Fibroblast of villous mesenchyme (primary cell): ENCODE data around the gene CHRDL2. TPM values are rescaled to one million over a fixed set of nuclear protein-coding genes. Genes with fewer than 3 reads are reported as not detected.
"Not testable (repeated sequence)": the region's sequence is repeated elsewhere in the genome, so short reads cannot be mapped to it uniquely, and the experiment has no call there.

Experiments used
- DNase-seq: peaks from one replicate; pipeline ENCODE4 v3.0.0-alpha.2; 2010; ENCODE audit warnings: low read depth
- H3K4me3 ChIP-seq: 2 replicates; pipeline ENCODE4 v1.5.1; 2011; ENCODE audit warnings: low read depth, mild to moderate bottlenecking, low read length
- total RNA-seq: library from RNA; depleted of rRNA; stranded (reverse); fragments of >200 nt; gene quantifications from 2 replicates; pipeline ENCODE4 v1.2.3, GENCODE V29; 2012
- TF ChIP-seq, protein P1 (sequence below): IDR thresholded peaks from 2 replicates; pipeline ENCODE4 v1.5.1; 2012; ENCODE audit warnings: low read depth, mild to moderate bottlenecking, low read length; ENCODE audit not compliant: insufficient read depth

CHRDL2 gene
- total RNA-seq, 1 donor = not detected

DNA sequence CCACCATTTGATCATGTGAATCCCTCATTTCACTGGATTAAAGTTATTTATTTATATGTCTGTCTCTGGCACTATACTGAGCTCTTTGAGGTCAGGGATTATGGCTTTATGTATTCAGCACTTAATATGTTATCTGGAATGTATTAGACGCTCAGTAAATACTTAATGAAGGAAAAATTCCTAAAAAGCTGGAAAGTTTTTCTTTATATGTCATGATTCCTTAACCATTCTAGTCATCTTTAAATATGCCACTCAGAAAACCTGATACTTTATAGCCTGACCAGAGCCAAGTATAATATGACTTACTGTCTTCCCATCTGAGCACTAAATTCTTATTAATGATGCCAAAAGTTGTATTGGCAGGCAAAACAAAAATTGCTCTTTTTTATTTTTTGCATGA is 44.5 kb upstream of the CHRDL2 start:
- TF ChIP-seq, protein P1, sequence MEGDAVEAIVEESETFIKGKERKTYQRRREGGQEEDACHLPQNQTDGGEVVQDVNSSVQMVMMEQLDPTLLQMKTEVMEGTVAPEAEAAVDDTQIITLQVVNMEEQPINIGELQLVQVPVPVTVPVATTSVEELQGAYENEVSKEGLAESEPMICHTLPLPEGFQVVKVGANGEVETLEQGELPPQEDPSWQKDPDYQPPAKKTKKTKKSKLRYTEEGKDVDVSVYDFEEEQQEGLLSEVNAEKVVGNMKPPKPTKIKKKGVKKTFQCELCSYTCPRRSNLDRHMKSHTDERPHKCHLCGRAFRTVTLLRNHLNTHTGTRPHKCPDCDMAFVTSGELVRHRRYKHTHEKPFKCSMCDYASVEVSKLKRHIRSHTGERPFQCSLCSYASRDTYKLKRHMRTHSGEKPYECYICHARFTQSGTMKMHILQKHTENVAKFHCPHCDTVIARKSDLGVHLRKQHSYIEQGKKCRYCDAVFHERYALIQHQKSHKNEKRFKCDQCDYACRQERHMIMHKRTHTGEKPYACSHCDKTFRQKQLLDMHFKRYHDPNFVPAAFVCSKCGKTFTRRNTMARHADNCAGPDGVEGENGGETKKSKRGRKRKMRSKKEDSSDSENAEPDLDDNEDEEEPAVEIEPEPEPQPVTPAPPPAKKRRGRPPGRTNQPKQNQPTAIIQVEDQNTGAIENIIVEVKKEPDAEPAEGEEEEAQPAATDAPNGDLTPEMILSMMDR = no peak
- no peak for DNase-seq
- no peak overlapping the region for H3K4me3 ChIP-seq

- peak; percentile 68 for DNase-seq
- no peak overlapping the region for H3K4me3 ChIP-seq
These were observed 42.2 kb upstream of the CHRDL2 start for GRCh38 chr11:74773476-74773875.

GRCh38 chr11:74771139-74771538 is 39.9 kb upstream of the CHRDL2 start:
- TF ChIP-seq, protein P1 = no peak
- no peak overlapping the region for H3K4me3 ChIP-seq
- no peak for DNase-seq

More at GRCh38 chr11:74773476-74773875, 42.2 kb upstream of the CHRDL2 start:
- TF ChIP-seq, protein P1 = no peak

DNA sequence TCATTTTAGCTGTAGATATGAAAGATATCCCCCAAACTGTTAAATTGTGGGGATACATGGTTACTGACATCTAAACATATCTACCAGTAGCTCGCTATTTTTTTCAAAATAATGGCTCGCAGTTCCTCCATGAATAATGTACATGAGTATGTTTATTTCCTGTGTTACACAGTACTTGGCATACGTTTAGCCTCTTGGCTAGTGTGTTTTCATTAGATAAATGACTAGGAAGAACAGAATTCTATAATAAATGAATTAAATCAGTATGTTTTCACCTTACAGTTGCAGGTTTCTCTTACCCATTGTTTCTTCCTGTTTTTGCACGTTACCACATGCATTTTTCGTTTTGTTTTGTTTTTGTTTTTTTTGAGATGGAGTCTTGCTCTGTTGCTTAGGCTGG is 39.2 kb upstream of the CHRDL2 start:
- TF ChIP-seq, protein P1 = no peak
- DNase-seq = no peak
- no peak overlapping the region for H3K4me3 ChIP-seq

DNA sequence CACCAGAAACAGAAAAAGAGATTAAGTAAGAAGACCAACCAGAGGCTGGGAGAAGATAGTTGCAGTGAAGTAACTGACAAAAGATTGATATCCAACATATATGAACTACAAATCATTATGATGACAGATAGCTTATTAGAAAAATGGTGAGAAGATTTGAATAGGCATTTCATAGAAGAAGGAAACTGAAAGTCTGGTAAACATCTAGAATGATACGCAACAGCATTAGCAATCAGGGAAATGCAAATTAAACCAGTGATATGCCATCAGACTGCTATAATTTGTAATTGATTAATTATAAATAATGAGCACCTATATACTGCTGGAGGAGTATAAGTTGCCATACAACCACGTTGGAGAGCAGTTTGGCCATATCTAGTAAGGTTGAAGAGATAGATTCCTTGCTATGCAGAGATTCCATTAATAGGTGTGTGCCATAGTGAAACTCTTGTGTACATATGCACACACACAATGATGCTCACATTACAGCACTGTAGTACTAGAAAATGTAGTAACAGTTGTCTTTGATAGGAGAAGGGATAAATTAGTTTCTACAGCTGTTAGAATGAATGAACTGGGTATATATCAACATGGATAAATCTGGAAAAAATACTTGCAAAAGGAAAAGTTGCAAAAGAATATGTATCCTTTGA is 38.0 kb upstream of the CHRDL2 start:
- TF ChIP-seq, protein P1 = no peak
- DNase-seq = no peak
- H3K4me3 ChIP-seq = no peak overlapping the region

- DNase-seq, H3K4me3 ChIP-seq: not testable (repeated sequence)
These were observed 37.0 kb upstream of the CHRDL2 start for GRCh38 chr11:74768172-74768651.

DNA sequence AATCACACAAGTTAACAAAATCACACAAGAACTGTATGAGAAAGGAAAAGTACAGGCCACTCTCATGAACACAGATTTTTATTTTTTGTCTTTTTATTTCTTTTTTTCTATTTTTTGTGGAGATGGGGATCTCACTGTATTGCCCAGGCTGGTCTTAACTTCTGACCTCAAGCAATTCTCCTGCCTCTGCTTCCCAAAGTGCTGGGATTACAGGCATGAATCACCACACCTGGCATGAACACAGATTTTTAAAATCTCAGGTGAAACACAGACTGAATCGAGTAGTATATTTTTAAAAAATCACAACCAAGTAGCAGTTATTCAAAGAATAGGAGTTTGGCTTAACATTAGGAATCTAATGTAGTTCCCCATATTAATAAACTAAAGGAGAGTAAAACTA is 35.7 kb upstream of the CHRDL2 start:
- H3K4me3 ChIP-seq = no peak overlapping the region
- TF ChIP-seq, protein P1 = no peak
- DNase-seq = no peak
